ENCODE measurements around the gene GIGYF2. TPM values are rescaled to one million over a fixed set of nuclear protein-coding genes. Genes with fewer than 3 reads are reported as not detected.

GIGYF2 gene
- total RNA-seq, 4 donors from 2014 or later = 66.0 to 106 (median 86.4) TPM

GRCh38 chr2:232810444-232810843 lies 113.3 kb downstream of the GIGYF2 start:
- TF ChIP-seq EP300 (IDR thresholded peaks at IDR 0.05) (no peak), POLR2A (IDR thresholded peaks at IDR 0.05) (no peak), CTCF (IDR thresholded peaks at IDR 0.05) (no peak)
- Histone ChIP-seq H3K27me3 (no peaks in the 10 kb centered on the region), H3K4me3 (no peak overlapping the region), H3K4me1 (no peaks in the 10 kb centered on the region), H3K36me3 (peaks cover 3 to 98% (median 5%) of the 10 kb centered on the region in 3 donors), H3K27ac (no peak overlapping the region), H3K9me3 (no peaks in the 10 kb centered on the region)
- DNase-seq (ENCODE audit: low spot score in 2 of 2) = no peak
- 90 to 94% methylated on average over 1 of the region's 1 CpG for WGBS, 2 donors

- Histone ChIP-seq H3K27ac (no peak overlapping the region), H3K27me3 (no peaks in the 10 kb centered on the region), H3K4me1 (no peaks in the 10 kb centered on the region), H3K4me3 (no peak overlapping the region), H3K9me3 (no peaks in the 10 kb centered on the region), H3K36me3 (peaks cover 7 to 99% (median 15%) of the 10 kb centered on the region in 3 donors)
- no peak for DNase-seq (ENCODE audit: low spot score in 2 of 2)
- WGBS, 2 donors = 89 to 95% methylated on average over 3 of the region's 3 CpGs
- no peak for TF ChIP-seq POLR2A (IDR thresholded peaks at IDR 0.05)
- no peak for TF ChIP-seq EP300 (IDR thresholded peaks at IDR 0.05)
- no peak for TF ChIP-seq CTCF (IDR thresholded peaks at IDR 0.05)
Observed at GRCh38 chr2:232815569-232815968, 118.4 kb downstream of the GIGYF2 start.

GRCh38 chr2:232816657-232817056 lies 119.5 kb downstream of the GIGYF2 start:
- Histone ChIP-seq H3K4me3 (no peak overlapping the region), H3K9me3 (no peaks in the 10 kb centered on the region), H3K4me1 (no peaks in the 10 kb centered on the region), H3K27me3 (no peaks in the 10 kb centered on the region), H3K27ac (no peak overlapping the region), H3K36me3 (peaks cover 4 to 99% (median 15%) of the 10 kb centered on the region in 3 donors)
- TF ChIP-seq EP300 (IDR thresholded peaks at IDR 0.05) (no peak), CTCF (IDR thresholded peaks at IDR 0.05) (no peak), POLR2A (IDR thresholded peaks at IDR 0.05) (no peak)
- 83% methylated on average over 10 of the region's 10 CpGs for WGBS, 2 donors
- DNase-seq (ENCODE audit: low spot score in 2 of 2) = no peak

- 82 to 88% methylated on average over 3 of the region's 3 CpGs for WGBS, 2 donors
- DNase-seq (ENCODE audit: low spot score in 2 of 2) = no peak
- no peak overlapping the region for H3K27ac ChIP-seq
- H3K9me3 ChIP-seq = no peaks in the 10 kb centered on the region
- TF ChIP-seq CTCF (IDR thresholded peaks at IDR 0.05) (no peak), EP300 (IDR thresholded peaks at IDR 0.05) (no peak), POLR2A (IDR thresholded peaks at IDR 0.05) (no peak)
- no peak overlapping the region for H3K4me3 ChIP-seq
- no peaks in the 10 kb centered on the region for H3K27me3 ChIP-seq
- H3K4me1 ChIP-seq = no peaks in the 10 kb centered on the region
- H3K36me3 ChIP-seq = peaks cover 4 to 99% (median 15%) of the 10 kb centered on the region in 3 donors
Observed at GRCh38 chr2:232817756-232818155, 120.6 kb downstream of the GIGYF2 start.

- 92 to 97% methylated on average over 3 of the region's 3 CpGs for WGBS, 2 donors
- no peaks in the 10 kb centered on the region for H3K9me3 ChIP-seq
- H3K27ac ChIP-seq = no peak overlapping the region
- no peak for TF ChIP-seq POLR2A (IDR thresholded peaks at IDR 0.05)
- TF ChIP-seq EP300 (IDR thresholded peaks at IDR 0.05) = no peak
- no peak for TF ChIP-seq CTCF (IDR thresholded peaks at IDR 0.05)
- DNase-seq (ENCODE audit: low spot score in 2 of 2) = no peak
- H3K27me3 ChIP-seq = no peaks in the 10 kb centered on the region
- no peak overlapping the region for H3K4me3 ChIP-seq
- no peaks in the 10 kb centered on the region for H3K4me1 ChIP-seq
- H3K36me3 ChIP-seq = peaks cover 0 to 78% (median 12%) of the 10 kb centered on the region in 3 donors
Observed at GRCh38 chr2:232829988-232830387, 132.9 kb downstream of the GIGYF2 start.
